A673 (cell line): Measurements from ENCODE around the gene CCDC85A.

ENCODE experiments used
- CTCF ChIP-seq: fragments of 300-800, 200-600 bp; sonication (generic); conservative IDR thresholded peaks from 2 replicates; pipeline ENCODE4 v1.5.1; 2017; ENCODE audit warnings: low read depth, mild to moderate bottlenecking, antibody characterized with exemption, low read length, moderate library complexity, mixed read lengths
- EZH2 ChIP-seq: fragments of 200-600 bp; sonication (generic); IDR thresholded peaks from 2 replicates; pipeline ENCODE4 v1.6.1; 2017; ENCODE audit warnings: borderline replicate concordance, low read depth, mild to moderate bottlenecking, mixed read lengths, antibody characterized with exemption, low read length; ENCODE audit not compliant: poor library complexity, severe bottlenecking

- TF ChIP-seq CTCF, result no peak
- TF ChIP-seq EZH2, result no peak
Observed at GRCh38 chr2:56240210-56240609, 56.4 kb downstream of the CCDC85A start.
